Activated CD4-positive, alpha-beta T cell treated with anti-CD3 and anti-CD28 coated beads for 4 hours (primary cell): Measurements from ENCODE around the gene GRID2.
"Not testable (repeated sequence)": the region's sequence is repeated elsewhere in the genome, so short reads cannot be mapped to it uniquely, and the experiment has no call there.

Experiments used
- DNase-seq, 2 donors: peaks; one replicate each; pipeline ENCODE4 v3.0.0-alpha.2; 2020

The GRID2 gene

DNA sequence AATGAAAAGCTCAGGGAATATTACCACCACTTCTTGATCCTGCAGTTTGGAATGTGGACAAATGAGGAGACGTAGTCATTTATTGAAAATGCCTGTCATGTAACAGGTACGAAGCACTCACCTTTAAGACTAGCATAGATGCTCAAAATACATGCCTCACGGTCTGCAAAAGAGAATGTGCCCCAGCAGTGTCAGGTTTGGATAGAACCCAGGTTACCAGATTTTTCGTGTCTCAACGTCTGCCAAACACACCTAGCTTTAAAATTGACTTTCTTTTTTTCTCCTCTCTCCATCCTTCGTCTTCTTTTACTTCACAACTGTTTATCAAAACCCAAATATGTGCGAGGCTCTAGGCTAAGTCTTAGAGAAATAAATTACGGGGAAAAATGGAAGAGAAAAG is 918.0 kb downstream of the GRID2 start:
- no peak for DNase-seq

DNA sequence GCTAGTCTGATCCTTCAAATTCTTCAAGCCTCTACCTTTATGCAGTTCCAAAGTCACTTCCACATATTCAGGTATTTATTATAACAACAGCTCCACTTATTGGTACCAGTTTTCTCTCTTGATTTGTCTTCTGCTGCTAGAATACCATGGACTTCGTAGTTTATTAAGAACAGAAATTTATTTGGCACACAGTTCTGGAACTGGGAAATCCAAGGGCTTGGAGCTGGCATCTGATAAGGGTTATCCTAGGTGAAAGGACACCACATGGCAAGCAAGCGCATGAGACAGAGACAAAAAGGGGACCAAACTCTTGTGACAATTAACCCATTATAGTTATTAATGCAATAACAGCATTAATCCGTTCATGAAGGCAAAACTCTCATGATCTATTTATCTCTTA is 924.3 kb downstream of the GRID2 start:
- DNase-seq = no peak

DNA sequence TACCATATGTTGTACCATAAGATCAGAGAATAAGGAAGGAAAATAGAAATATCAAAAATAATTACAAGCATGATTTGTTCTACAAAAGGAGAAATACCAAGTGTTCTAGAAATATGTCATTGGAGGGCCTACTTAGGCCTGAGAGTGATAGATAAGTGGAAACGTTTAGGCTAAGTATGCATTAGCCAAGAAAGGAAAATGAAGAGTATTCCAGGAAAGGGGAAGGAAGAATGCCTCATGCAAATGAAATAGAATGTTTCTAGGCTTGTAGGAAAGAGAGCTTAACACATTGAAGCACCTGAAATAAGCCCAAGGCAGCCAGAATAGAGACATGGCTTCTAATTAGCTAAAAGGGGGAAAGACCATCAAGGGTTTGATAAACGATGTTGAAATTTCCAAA is 929.1 kb downstream of the GRID2 start:
- DNase-seq = no peak

DNA sequence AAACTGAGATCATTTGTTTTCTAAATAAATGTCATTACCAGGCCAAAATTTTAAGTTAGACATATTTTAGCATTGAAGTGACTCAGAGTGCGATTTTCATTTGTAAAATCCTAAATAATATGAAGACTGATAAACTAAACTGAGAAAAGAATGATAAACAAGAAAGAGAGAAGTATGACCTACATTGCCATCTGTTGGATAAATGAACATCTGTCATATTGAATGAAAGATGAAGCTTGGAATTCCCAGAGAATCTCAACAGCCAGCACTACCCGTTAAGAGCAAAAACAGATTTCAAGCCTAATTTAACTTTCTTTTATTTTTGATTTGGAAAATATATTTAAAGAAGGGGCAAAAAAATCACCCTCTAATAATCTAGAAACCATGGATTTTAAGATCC is 933.8 kb downstream of the GRID2 start:
- DNase-seq = no peak

DNA sequence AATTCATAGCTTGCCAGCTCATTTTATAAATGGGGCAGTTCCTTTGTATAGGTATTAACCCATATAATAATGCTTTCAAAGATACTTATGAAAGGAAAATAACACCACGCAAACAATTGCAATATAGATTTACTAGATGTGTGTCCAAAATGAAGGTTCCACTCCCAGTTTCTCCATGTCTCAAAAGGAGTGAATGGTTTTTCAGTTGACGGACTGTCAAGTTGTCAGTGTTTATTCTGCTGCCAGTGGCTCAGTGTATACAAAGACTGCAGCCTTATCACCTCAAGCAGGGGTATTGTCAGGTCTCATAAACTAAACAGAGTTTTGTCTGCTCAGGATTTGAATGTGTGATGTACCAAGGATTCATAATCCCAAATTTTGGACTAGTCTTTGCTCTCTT is 939.5 kb downstream of the GRID2 start:
- DNase-seq = no peak

DNA sequence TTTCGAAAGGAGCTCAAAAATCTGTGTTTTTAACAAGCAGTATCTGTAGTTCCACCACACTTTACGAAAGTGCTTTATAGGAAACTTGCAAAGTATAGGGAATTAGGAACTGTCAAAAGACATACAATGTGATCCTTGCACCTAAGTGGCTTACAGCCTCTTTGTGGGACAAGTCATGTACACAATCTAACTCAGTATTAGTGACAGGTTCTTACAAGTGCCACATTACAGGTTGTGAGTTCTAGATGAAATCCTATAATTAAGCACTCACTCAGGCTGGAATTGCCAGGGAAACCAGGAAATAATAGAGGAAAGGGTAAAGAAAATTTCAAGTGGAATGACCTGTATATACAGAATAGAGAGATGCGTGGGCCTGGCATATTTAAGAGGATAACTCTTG is 957.4 kb downstream of the GRID2 start:
- DNase-seq = no peak

DNA sequence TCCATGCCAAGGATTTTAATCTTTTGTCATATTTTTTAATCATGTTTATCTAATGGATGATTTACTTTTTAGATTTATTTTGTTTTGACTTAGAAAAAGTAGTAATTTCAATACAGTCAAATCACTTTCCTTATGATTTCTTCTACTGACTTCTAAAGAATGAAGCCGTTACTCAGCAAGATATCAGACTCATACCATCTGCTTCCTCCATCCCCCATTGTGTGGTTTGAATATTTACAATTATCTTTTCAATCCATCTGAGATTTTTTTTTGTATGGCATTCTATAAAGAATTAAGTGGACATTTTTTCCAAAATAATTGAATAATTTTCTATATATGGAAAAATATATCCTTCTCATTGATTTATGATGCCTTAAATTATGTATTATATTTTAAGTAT is 959.4 kb downstream of the GRID2 start:
- no peak for DNase-seq

DNA sequence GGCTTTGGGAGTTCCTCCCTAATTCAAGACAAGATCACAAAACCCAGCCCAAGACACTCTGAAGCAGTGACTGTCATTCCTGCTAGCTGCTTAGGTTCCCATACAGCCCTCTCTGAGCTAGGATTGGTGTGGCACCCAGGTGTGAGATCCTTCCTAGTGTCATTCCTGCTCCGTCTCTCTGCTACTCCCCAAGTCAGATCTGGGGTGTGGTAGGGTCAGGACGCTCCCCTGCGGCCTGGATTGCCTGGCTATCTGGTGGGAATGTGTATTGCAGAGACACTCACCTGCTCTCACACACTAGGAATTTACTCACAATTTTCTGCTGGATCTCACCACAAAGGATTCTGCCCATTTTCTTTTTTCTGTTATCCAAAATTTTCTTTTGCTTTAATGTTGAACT is 964.0 kb downstream of the GRID2 start:
- DNase-seq = no peak

DNA sequence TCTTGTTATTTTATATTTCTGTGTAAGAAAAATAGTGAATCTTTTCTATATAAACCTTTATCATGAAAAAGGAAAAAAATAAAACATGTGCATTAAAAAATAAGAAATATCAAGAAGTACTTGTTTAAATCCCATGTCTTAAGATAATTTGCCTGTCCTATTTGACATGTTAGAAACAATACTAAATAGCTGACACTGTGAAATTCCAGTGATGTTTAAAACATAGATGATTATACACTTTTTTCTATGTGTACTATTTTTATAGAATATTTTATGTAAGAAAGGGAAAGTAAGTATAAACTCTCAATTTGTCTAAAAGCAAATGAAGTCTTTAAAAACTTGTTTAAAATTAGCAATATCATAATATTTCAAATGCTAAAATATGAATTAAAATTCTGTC is 981.6 kb downstream of the GRID2 start:
- DNase-seq = no peak

DNA sequence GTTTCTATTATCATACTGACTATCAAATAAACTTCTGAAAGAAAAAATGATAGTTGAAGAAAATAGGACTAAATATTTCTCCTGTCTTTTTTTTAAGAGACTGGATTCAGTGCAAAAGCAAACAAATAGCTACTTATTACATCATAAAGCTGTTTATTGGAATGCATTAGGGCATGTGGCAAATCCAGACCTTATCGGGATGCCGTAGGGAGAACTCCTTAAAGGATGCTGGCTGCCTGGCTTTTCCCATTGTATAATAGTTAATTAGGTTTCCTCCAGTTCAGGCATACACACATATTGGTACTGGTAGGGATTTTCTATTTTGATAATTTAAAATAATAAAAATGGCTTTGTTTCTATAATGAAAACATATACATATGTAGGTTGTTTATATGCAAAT is 985.5 kb downstream of the GRID2 start:
- DNase-seq = no peak

DNA sequence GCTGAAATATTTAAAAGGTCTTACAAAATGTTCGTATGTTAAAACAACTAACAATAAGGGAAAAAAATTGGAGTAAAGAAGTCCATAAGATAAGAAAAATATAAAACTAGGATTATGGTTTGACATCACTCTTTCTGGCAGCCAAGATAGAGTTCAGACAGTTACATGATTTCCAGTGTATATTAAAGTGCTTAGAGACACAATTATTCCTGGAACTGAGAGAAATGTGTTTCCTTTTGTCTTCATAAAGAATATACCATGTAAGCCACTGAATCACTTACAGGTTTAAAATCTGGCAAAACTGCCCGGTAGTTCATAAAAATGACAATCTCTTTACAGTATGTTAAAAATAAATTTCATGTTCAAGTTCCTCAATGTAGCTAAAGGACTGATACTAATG is 986.1 kb downstream of the GRID2 start:
- no peak for DNase-seq

DNA sequence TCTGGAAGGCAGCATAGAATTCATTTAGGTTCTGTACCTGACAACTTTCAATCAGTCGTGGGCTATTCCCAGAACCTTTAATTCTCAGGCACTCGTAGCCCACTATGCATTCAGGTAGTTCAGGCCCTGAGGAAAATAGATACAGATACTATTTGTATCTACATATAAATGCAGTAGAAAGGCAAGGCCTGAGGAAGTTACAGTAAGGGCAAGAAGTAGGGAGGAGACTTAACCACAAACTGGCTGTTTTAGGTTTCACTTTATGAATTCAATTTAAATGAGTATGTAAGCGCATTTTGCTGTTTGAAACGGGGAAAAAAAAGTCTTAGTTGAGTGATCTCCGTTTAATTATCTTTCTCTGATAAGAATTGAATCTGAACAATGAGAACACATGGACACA is 995.4 kb downstream of the GRID2 start:
- DNase-seq = no peak

DNA sequence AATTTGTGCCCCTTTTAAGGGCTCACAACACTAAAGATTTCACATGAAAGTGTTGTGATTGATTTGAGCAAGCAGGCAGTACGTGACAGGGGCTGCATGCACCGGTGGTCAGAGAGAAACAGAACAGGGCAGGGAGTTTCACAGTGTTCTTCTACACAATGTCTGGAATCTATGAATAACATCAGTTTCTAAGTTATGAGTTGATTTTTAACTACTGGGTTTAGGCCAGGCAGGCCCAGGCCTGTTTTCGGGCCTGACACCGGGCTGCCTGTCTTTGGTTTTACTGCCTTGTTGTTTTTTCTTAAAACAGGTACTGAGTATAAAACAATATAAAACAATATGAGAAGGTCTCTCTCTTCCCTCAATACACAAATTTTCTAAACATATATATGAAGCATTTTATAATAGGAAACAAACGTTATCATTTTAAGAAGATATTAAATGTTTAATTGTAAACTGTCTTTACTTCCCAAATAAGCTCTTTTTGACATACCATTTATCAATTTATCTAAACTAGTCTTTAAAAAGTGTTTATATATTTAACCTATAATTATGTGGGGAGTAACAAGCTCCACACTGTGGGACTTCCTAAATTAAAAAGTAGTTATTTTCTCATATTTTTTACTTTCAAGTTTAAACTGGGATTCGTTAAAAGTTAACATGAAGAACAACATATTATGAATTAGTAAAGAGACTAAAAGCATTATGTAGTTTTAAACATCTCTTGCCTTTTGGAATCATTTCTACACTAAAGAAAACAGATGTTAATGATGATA is 997.2 kb downstream of the GRID2 start:
- not testable (repeated sequence) for DNase-seq

DNA sequence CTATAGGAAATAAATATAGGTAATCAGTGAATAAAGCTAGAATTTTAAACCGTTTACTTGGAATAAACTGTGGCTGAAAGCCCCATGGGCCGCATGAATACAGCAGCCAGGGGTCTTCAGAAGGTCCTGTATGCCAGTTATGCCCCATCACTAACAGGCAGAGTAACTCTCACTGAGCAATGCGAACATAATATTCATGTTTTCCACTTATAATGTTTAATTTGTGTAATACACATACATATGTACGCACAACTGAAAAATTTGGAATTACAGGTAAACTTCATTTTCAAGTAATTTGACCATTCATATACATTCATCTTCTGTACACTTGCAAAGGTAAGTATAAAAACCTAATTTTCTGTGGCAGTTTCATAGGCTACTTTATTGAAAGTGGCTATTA is 998.5 kb downstream of the GRID2 start:
- no peak for DNase-seq

DNA sequence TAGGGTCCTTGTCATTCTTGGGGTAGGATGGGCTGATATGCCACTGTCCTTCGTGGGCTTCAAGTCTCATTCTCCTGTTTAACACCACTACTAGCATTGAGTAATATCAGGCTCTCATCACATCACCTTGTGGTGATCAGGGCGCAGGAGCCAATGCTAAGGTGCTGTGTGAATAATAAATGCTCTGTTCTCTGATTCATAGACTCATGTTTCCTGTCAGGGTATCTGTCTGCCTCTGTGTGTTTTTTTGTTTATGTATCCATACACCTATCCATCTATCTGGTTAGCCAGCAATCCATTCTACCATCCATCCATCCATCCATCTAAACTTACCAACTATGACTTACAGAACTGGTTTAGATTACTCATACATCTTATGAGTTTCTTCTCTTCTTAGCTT is 999.7 kb downstream of the GRID2 start:
- no peak for DNase-seq

DNA sequence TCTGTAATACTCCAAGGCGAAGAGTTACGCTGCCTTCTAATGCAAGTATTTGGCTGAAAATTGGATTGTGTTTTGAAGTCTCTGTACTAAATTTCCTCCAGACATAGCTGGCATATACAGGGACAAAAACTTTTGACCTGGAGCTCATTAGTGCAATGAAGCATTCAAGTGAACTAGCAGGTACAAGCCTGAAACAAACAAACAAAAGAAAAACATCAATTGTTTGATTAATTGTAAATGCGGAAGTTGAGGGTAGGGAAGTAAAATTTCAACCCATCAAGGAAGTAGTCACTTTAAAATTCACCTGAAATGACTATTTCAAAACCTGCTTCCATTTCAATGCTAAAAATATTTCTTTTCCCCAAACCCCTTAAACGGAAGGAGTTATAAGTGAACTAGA is 1008.5 kb downstream of the GRID2 start:
- DNase-seq = no peak

DNA sequence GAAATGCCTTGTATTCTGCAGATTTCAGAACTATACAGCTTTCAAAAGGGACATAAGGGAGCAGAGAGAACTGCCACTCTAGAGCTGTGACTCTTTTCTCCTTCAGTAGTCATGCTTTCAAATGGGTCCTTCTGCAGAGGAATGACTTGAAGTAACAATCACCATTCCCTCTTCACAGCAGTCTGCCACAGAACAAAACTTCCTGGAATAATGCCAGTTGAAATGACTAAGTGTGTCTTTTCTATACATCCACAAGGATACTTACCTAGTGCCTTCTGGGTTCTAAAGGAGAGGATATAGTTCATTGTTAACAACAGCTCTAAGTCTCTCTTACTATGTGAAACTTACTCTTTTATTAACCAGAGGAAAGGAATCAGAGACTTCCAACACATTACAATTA is 1009.4 kb downstream of the GRID2 start:
- DNase-seq = no peak

DNA sequence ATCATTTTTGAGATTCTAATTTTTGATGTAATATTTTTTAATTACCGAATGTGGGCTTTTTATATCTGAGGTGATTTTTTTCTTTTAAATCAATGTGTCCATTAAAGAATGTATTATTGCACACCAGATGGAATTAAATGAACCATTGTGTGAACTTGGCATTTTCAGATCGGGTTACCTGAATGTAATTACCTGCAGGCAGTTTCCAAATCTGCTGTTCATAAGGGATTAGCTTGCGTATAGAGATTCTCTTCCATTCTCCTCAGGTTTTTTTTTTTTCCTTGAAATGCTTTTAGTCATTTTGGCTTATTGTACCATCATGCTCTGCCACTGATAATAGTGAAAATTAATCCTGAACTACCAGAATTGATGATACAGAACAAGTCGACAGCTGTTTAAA is 1013.3 kb downstream of the GRID2 start:
- no peak for DNase-seq

DNA sequence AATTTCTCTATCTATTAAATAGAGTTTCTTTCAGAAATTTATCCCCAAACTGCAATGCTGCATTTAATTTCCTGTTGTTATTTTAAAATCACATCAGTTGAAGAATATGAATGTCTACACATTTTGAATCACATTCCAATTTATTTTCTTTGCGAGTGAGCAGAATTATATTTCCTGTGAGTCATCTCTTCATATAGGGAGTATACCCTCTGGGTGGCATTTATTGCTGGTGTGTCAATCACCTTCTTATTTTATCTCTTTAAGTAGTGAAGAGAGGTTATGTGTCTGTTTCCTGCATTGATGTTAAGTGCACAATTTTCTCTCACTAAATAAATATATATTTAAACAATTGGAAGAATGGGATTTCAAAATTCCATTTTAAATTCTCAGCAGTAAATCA is 1013.8 kb downstream of the GRID2 start:
- no peak for DNase-seq

DNA sequence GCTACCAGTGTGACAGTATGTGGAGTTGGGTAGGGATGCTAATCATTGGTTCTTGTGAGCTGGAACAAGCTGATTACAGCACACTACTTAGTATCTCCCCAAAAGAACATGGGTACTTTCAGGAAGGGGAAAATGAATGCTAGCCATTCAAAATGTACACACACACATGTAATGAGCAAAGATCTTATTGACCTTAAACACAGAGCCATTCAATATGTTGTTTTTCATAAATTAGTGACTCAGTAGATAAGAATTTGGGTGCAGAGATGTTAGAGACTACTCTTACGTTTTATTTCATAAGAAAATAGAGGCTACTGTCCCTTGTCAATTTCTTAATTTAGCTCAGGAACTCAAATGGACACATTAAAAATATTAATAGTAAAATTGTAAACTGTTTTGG is 1015.3 kb downstream of the GRID2 start:
- no peak for DNase-seq

DNA sequence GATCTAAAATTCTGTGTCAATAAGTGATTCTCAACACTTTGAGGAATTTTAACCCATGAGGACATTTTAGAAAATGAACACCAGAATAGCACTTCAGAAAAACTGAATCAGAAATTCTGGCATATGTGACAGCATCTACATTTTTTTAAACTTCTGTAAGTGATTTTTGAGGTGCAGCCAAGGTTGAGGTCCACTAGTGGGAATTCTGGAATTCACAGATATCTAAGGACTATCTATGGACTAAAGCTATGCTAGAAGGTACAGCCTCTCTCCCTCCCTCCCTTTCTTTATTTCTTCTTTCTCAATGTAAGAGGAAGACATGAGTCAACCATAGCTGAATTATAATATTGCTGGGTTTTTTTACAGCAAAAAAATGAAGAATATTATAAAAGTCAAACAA is 1016.6 kb downstream of the GRID2 start:
- no peak for DNase-seq

DNA sequence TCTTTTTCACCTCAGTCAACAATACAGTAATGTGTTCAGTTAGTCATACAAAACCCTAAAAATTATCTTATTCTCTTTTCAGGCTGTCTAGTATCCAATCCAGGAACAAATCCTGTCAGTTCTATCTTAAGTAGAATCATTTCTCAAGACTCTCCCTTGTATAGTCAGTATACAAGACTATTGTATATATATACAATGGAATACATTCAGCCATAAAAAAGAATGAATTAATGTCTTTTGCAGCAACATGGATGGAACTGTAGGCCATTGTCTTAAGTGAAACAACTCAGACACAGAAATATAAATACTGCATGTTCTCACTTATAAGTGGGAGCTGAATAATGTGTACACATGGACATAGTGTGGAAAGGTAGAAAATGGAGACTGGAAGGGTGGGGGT is 1023.6 kb downstream of the GRID2 start:
- no peak for DNase-seq

DNA sequence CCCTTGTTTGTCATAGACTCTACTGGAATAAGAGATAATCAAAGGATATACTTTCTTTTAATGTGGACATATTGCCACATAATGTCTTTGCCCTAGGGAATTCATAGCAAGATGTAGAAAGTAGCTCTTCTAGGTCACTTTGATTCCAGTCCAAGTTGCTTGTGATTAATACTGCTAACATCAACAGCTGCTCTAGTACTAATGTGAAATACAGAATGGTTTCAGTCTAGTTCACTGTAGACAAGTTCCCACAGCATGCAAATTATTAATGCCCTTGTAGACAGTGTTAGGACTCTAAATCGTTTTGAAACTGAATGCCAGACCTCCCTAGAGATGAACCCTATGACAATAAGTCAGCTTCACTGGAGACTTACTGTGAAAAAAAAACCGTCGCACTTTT is 1030.2 kb downstream of the GRID2 start:
- DNase-seq = no peak

DNA sequence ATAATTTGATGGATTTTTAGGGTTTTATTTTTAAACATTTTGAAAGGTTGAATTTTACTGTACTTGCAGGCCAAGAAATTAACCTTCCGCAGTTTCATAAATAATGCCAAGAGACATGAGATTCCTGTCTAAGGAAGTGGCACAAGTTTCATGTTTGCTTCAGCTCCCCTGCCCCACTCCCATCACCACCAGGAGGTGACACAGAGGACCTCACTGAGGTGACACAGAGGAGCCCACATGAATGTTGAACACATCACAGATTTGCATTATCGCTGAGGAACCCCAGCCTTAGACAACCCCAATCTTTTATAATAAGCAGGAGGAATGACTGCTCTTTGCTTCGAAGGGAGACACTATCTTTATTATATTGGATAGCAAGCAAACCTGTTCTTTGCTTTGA is 1033.4 kb downstream of the GRID2 start:
- DNase-seq = no peak

DNA sequence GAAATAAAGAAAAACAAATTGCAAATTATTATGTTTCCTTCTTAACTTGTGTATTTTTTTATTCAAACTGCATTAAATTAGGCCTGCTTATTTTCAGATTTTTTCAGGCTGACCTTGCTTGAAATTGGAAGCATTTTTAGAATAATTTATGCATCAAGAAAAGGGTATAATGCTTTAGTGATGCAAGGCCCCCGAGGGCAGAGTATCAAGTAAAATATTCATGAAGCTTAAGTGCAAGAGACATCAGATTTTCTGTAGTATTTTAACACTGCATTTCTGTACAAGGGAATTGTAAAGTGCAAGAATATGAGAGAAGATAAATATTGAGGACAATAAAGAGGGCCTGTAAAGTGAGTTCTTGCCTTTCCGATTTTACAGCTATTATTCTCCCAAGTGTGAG is 1039.0 kb downstream of the GRID2 start:
- DNase-seq = no peak

DNA sequence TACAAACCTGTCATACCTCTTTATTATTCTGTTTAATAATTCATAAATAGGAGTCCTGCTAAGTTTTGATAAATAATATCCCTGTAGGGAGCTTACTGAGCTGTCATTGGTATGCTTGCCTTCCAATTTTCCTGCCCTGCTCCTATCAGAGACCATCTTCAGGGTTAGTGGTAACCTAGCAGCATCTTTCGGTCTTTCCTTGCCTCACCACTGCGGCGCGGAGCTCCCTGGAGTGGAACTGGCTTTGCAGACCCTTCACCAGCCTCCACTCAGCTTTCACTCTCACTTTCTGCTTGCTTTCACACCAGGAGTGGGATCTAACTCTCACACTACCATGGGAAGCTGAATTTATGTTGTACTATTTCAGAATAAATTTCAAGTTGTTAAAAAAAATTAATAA is 1043.1 kb downstream of the GRID2 start:
- DNase-seq = no peak
